GM20000 (cell line): Measurements from ENCODE around the gene TXLNA.

Experiments
- DNase-seq: peaks from one replicate; pipeline ENCODE4 v3.0.0; 2012; ENCODE audit warnings: low spot score
- TF ChIP-seq, protein P1 (sequence below): IDR thresholded peaks from 2 replicates; pipeline ENCODE4 v1.5.1; 2012; ENCODE audit warnings: mild to moderate bottlenecking, control low read depth; ENCODE audit errors: extremely low read depth, missing control alignments

TXLNA gene

DNA sequence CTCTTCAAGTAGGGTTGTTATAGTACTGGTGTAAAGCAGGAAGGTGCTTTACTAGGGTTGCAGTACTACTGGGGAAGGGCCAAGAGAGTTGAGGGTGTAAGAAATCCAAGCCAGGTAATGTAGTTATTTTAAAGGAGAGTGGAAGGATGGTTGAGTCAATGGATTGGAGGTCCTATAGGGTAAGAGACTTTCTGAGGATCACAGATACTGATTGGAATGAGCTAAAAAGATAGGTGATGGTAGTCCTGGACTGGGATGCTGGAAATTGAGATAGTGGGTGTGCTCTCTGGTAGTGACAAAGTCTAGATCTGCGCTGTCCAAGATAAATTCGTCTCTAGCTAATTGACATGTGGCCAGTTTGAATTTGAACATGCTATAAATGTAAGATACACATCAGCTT, 7.0 kb downstream of the TXLNA start:
- no peak for DNase-seq
- TF ChIP-seq, protein P1, sequence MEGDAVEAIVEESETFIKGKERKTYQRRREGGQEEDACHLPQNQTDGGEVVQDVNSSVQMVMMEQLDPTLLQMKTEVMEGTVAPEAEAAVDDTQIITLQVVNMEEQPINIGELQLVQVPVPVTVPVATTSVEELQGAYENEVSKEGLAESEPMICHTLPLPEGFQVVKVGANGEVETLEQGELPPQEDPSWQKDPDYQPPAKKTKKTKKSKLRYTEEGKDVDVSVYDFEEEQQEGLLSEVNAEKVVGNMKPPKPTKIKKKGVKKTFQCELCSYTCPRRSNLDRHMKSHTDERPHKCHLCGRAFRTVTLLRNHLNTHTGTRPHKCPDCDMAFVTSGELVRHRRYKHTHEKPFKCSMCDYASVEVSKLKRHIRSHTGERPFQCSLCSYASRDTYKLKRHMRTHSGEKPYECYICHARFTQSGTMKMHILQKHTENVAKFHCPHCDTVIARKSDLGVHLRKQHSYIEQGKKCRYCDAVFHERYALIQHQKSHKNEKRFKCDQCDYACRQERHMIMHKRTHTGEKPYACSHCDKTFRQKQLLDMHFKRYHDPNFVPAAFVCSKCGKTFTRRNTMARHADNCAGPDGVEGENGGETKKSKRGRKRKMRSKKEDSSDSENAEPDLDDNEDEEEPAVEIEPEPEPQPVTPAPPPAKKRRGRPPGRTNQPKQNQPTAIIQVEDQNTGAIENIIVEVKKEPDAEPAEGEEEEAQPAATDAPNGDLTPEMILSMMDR = no peak

DNA sequence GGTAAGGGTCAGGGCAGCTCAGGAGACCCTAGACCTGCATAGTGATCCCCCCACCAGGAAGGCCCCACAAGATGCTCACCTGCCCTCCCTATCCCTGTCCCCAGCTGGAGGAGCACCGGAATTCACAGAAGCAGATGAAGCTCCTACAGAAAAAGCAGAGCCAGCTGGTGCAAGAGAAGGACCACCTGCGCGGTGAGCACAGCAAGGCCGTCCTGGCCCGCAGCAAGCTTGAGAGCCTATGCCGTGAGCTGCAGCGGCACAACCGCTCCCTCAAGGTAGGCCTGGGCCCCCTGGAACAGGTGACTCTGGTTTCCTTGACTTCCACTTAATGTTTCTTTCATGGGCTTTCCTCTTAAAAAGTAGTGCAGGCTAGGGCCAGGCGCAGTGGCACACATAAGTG, 8.4 kb downstream of the TXLNA start:
- TF ChIP-seq, protein P1 = no peak

DNA sequence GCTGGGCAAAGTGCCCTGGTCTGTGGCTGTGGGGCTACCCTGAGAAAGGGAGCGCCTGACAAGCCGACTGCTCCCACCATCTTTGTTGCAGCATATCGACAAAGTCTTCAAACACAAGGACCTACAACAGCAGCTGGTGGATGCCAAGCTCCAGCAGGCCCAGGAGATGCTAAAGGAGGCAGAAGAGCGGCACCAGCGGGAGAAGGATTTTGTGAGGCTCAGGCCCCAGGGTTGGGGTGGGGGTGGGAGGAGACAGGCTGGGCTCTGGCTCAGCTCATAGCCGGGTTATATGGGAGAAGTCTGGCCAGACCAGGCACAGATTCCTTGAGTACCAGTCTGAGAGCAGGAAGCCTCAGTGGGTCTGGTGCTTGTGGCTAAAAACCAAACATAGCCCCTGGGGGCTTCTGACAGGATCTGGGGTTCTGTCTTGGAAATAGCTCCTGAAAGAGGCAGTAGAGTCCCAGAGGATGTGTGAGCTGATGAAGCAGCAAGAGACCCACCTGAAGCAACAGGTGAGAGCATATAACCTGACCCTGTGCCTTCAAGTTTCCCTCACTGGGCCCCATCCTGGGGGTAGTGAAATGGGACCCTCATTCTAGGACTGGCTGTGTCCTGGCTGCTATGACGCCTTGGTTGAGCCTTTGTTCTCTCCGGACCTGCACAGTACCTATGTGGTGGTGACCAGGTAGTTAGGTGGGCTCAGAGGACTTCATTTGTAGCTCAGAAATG, 12.9 kb downstream of the TXLNA start:
- DNase-seq = no peak
- TF ChIP-seq, protein P1 = no peak

More for the DNA sequence above, 8.4 kb downstream of the TXLNA start:
- no peak for DNase-seq

DNA sequence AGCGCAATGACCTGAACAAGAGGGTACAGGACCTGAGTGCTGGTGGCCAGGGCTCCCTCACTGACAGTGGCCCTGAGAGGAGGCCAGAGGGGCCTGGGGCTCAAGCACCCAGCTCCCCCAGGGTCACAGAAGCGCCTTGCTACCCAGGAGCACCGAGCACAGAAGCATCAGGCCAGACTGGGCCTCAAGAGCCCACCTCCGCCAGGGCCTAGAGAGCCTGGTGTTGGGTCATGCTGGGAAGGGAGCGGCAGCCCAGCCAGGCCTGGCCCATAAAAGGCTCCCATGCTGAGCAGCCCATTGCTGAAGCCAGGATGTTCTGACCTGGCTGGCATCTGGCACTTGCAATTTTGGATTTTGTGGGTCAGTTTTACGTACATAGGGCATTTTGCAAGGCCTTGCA, 15.5 kb downstream of the TXLNA start:
- DNase-seq = no peak
- TF ChIP-seq, protein P1 = no peak

DNA sequence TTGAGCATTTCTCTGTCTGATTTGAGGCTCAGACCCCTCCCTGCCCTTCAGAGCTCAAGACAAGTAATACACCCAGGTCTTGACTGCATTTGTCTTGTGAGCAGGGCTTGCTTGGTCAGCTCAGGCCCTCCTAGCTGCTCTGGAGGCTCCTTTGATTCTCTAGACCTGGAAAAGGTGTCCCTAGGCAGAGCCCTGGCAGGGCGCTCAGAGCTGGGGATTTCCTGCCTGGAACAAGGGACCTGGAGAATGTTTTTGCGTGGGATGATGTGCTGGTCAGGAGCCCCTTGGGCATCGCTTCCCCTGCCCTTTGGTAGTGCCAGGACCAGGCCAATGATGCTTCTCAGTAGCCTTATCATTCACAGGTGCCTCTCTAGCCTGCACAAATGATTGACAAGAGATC, 16.1 kb downstream of the TXLNA start:
- DNase-seq = no peak
- TF ChIP-seq, protein P1 = no peak

DNA sequence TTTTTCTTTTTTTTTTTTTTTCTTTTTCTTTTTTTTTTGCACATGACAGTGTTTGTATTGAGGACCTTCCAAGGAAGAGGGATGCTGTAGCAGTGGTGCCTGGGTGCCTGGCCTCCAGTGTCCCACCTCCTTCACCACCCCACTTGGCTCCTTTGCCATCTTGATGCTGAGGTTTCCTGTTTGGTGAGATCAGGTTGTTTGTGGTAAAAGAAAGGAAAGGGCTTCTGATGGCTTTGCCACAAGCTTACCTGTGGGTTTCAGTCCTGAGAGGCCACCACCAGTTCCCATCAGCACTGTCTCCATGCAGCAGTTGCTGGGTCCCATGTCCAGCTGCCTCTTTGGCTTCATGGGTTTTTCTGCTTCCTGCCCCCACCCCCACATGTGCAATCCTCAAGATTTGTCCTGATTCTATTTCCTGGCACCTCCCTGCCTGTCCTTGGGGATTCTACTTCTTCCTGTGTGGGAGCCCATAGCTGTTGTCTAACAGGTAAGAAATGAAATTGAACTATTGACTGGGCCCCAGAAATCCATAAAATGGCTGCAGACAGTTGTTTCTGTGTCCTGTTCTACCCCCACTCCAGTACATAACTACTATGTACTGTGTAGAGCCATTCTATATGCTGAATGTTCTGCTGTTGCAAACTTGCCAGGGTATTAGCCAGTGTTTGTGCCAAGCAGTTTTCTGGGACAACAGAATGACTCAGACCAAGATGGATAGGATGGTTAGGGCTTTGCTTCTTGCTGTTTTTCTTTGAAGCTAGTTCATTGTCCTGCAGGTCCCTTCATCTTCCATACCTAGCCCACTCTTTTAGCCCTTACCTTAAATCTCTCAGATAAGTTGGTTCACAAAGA, 16.7 kb downstream of the TXLNA start:
- TF ChIP-seq, protein P1 = no peak
- DNase-seq = no peak

DNA sequence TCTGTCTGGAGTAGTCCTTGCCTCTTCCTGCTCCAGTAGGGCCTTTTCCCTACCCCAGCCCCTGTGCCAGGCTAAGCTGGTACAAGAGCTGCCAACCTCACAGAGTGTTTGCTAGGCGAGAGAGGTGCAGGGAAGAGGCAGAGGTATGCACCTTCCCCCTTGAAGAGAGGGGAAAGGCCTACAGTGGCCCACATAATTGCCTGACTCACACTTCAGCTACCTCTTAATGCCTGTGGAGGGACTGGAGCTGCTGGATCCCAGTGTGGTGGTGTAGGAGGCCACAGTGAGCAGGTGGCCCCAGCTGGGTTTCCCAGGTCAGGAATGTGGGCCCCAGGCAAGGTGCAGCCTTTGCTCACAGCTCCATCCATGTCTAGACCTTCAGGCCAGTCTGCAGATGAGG, 17.6 kb downstream of the TXLNA start:
- DNase-seq = no peak
- TF ChIP-seq, protein P1 = no peak
